ENCODE measurements around the gene FAS. TPM values are rescaled to one million over a fixed set of nuclear protein-coding genes. Genes with fewer than 3 reads are reported as not detected.

FAS gene
- total and polyA plus RNA-seq, 9 of the 15 experiments (the other 6 are each of a cell fraction or from before 2014, with no cell fraction given), result 0.08 to 0.62 (median 0.37) TPM

DNA sequence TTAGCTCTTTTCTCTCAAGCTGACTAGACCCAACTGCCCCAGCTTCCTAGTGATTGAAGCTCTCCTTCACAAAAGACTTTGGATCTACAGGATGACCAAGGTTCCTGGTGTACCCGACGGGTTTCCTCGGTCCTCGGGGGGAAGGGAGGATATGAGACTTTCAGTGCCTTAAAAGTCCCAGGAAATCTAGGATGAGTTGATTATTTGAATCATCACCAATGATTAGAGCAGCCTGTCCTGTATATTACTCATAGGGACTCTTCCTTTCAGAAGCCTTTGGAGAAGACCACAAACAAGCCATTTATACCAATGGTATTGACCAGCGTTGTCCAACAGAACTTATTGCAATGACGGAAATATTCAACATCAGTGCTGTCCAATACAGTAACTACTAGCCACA is 31.9 kb upstream of the FAS start (continued):
- TF ChIP-seq JUND (IDR thresholded peaks at IDR 0.05; ENCODE audit: borderline replicate concordance, low read depth, low read length) (no peak), JUND (tag; IDR thresholded peaks at IDR 0.05; ENCODE audit: borderline replicate concordance, low read depth, low read length) (no peak), TGIF2 (CRISPR knock-in tag; IDR thresholded peaks at IDR 0.05) (no peak), SRSF1 (IDR thresholded peaks at IDR 0.05; ENCODE audit: low read depth, low read length) (no peak), BCLAF1 (IDR thresholded peaks at IDR 0.05; ENCODE audit: borderline replicate concordance in 1 of 2, control insufficient read depth in 1 of 2, low read depth in 2 of 2, low read length in 1 of 2) (no peak), KLF13 (tag; IDR thresholded peaks at IDR 0.05; ENCODE audit: borderline replicate concordance, low read depth) (no peak), SAFB2 (IDR thresholded peaks at IDR 0.05; ENCODE audit: borderline replicate concordance, low read depth, low read length, severe bottlenecking) (no peak)
- TF ChIP-seq, protein P1, sequence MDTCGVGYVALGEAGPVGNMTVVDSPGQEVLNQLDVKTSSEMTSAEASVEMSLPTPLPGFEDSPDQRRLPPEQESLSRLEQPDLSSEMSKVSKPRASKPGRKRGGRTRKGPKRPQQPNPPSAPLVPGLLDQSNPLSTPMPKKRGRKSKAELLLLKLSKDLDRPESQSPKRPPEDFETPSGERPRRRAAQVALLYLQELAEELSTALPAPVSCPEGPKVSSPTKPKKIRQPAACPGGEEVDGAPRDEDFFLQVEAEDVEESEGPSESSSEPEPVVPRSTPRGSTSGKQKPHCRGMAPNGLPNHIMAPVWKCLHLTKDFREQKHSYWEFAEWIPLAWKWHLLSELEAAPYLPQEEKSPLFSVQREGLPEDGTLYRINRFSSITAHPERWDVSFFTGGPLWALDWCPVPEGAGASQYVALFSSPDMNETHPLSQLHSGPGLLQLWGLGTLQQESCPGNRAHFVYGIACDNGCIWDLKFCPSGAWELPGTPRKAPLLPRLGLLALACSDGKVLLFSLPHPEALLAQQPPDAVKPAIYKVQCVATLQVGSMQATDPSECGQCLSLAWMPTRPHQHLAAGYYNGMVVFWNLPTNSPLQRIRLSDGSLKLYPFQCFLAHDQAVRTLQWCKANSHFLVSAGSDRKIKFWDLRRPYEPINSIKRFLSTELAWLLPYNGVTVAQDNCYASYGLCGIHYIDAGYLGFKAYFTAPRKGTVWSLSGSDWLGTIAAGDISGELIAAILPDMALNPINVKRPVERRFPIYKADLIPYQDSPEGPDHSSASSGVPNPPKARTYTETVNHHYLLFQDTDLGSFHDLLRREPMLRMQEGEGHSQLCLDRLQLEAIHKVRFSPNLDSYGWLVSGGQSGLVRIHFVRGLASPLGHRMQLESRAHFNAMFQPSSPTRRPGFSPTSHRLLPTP (IDR thresholded peaks at IDR 0.05; ENCODE audit: borderline replicate concordance, extremely low read depth, insufficient read length), result no peak

All from K562 (cell line).